GM18498 (cell line): ENCODE measurements around the gene LAMA3.

ENCODE experiments used
- ATAC-seq: cut with Tn5 transposase; IDR thresholded peaks from one replicate; pipeline ENCODE4 v1.9.1; 2021; ENCODE audit warnings: mild to moderate bottlenecking, moderate library complexity; ENCODE audit not compliant: unreplicated experiment

Gene LAMA3

DNA sequence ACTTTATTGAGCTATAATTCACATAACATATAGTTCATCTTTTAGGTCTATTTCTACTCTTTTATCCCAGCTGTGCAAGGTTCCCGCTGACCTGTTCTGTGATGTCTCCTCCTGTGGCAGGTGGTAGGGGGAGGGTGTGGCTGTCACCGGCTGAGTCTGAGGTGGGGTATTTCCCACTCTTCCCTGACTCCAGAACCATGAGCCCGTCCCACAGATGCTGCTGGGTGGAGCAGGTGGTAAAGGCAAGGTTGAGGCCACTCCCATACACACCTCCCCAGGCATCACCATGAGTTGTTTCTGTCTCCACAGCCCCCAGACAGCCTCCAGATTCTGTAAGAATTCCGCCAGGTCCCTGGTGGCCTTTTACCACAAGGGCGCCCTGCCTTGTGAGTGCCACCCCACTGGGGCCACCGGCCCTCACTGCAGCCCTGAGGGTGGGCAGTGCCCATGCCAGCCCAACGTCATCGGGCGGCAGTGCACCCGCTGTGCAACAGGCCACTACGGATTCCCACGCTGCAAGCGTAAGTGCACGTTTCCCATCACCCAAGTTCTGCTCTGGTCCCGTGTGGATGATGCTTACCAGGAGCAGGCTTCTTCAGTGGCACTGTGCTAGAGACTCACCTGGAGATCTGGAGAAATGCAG, 156.9 kb downstream of the LAMA3 start:
- no peak for ATAC-seq

GRCh38 chr18:23847321-23847986, 158.2 kb downstream of the LAMA3 start:
- no peak for ATAC-seq

- ATAC-seq: no peak
Observed at GRCh38 chr18:23849141-23849540, 159.9 kb downstream of the LAMA3 start.

GRCh38 chr18:23850215-23850614, 161.0 kb downstream of the LAMA3 start:
- ATAC-seq: no peak

DNA sequence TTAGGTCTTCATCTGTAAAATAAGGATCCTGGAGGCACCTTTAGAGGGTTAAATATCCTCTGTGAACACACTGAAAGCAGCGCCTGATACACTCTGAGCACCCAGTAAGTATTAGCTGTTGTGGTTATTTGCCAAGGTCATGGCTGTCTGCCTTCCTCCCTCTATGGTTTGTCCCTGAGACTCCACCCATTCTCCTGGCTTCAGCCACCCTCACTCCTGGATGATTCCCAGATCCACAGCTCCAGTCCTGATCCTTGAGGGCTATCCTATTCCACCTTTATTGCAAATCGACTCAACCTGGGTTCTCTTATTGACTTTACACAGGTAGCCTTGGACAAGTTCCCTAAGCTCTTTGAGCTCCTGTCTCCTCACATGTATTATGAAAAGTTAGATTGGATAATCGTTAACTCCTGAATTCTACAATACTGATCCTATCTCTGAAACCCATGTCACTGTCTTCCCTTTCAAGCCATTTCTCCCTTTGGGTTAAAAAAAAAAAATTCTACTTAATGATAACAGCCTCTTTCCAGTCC, 162.3 kb downstream of the LAMA3 start:
- ATAC-seq: no peak

GRCh38 chr18:23852236-23853045, 163.2 kb downstream of the LAMA3 start:
- ATAC-seq: no peak

- ATAC-seq: no peak
Observed at GRCh38 chr18:23853448-23854195, 164.4 kb downstream of the LAMA3 start.

DNA sequence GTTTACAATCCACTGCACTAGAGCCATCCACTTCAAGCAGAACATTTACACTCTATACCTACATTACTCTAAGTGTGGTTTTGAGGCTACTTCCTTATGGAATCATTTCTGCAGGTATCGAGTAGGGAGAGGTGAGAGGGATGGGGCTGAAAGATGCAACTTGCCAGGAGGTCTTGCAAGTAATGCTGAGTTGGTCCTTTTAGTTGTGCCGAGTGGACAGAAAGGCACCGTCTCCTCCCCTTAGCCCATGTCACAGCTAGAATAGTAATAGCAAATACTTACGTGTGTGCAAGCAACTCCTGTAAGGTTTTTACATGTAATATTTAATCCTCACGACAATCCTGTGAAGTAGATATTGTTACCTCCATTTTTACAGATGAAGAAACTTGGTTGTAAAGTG, 166.5 kb downstream of the LAMA3 start:
- no peak for ATAC-seq

GRCh38 chr18:23856466-23857163, 167.4 kb downstream of the LAMA3 start:
- no peak for ATAC-seq

DNA sequence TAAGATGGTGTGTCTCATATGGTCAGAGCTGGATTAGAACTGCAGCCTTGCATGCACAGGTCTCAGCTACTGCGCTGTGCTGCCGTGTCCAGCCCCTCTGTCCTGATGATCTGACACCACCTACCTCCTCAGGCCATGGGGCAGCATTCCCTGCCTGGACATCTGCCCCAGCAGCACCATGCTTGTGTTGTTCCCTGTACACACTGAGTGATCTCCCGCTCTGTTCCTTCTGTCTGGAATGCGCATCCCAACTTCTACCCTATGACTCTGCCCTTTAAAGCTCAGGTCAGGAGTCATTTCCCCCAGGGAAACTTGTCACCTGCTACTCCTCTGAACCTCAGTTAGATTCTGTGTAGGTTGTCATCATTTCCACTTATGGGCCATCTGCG, 167.9 kb downstream of the LAMA3 start:
- ATAC-seq: no peak

DNA sequence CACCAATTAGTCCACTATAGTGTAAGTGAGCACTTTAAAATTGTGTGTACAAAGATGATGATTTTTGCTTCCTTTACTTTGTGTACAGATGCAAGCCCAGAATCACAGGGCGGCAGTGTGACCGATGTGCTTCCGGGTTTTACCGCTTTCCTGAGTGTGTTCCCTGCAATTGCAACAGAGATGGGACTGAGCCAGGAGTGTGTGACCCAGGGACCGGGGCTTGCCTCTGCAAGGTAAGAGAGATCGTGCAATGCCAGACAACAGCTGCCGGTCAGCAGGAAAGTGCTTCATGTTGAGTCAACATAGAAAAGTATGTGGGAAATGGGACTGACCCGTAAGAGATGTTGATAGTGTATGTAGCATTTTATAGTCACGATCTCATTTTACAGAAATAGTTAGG, 168.5 kb downstream of the LAMA3 start:
- no peak for ATAC-seq

GRCh38 chr18:23859466-23860336, 170.4 kb downstream of the LAMA3 start:
- no peak for ATAC-seq

- no peak for ATAC-seq
Observed at GRCh38 chr18:23861326-23861725, 172.1 kb downstream of the LAMA3 start.

DNA sequence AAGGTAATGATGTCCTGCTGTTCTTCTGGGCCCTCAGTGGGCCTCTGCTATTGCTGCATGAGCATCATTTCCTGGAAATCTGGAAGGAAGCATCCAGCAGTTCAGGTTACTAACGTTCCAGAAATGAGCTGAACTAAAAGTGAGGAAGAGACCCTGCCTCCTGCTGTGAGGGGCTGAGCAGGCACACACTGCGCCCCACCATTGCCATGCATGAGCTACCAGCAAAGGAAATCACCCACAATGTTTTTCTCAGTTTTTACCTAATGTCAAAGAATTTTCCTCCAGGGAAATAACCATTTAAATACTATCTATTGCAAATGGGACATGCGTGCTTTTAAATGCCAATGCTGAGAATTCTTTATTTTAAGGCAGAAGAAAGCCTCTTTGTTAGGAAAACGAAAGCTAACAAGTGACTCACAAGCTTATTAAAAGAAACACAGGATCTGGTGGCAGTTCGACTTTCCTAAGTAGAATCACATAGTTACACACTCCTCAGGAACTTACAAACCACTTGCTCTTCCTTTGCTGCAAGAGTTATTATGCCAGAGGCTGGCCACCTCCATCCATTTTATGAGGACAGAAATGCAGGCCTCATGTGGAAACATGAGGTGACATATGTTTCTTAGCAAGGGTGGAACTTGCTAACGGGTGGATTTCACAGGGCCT, 172.7 kb downstream of the LAMA3 start:
- ATAC-seq: no peak

GRCh38 chr18:23864624-23865023, 175.4 kb downstream of the LAMA3 start:
- ATAC-seq: no peak

- ATAC-seq: no peak
Observed at GRCh38 chr18:23867006-23867405, 177.8 kb downstream of the LAMA3 start.

GRCh38 chr18:23868136-23868785, 179.0 kb downstream of the LAMA3 start:
- ATAC-seq: no peak

GRCh38 chr18:23870676-23871380, 181.6 kb downstream of the LAMA3 start:
- ATAC-seq: no peak
